Glomerular visceral epithelial cell (primary cell): ENCODE data around the gene ZDBF2.
"Not testable (repeated sequence)": the region's sequence is repeated elsewhere in the genome, so short reads cannot be mapped to it uniquely, and the experiment has no call there.

Experiments
- DNase-seq: peaks from one replicate; pipeline ENCODE4 v3.0.0-alpha.2; 2016; ENCODE audit errors: extremely low spot score

Gene ZDBF2

GRCh38 chr2:206323486-206323885 is 49.0 kb downstream of the ZDBF2 start:
- no peak for DNase-seq

- DNase-seq = no peak
Observed at GRCh38 chr2:206324869-206325268, 50.4 kb downstream of the ZDBF2 start.

- no peak for DNase-seq
Observed at GRCh38 chr2:206328974-206329373, 54.5 kb downstream of the ZDBF2 start.

GRCh38 chr2:206336861-206337260 is 62.4 kb downstream of the ZDBF2 start:
- DNase-seq = no peak

- DNase-seq = no peak
Observed at GRCh38 chr2:206337956-206338355, 63.5 kb downstream of the ZDBF2 start.

- no peak for DNase-seq
Observed at GRCh38 chr2:206341396-206341795, 66.9 kb downstream of the ZDBF2 start.

- no peak for DNase-seq
Observed at GRCh38 chr2:206343144-206343543, 68.7 kb downstream of the ZDBF2 start.

- no peak for DNase-seq
Observed at GRCh38 chr2:206343816-206344215, 69.4 kb downstream of the ZDBF2 start.

GRCh38 chr2:206345606-206346005 is 71.1 kb downstream of the ZDBF2 start:
- DNase-seq = no peak

GRCh38 chr2:206349375-206349774 is 74.9 kb downstream of the ZDBF2 start:
- no peak for DNase-seq

GRCh38 chr2:206352571-206352970 is 78.1 kb downstream of the ZDBF2 start:
- DNase-seq = no peak

GRCh38 chr2:206353685-206354084 is 79.2 kb downstream of the ZDBF2 start:
- no peak for DNase-seq

- DNase-seq = no peak
Observed at GRCh38 chr2:206354129-206354528, 79.7 kb downstream of the ZDBF2 start.

- not testable (repeated sequence) for DNase-seq
Observed at GRCh38 chr2:206356840-206357239, 82.4 kb downstream of the ZDBF2 start.

- DNase-seq = not testable (repeated sequence)
Observed at GRCh38 chr2:206360840-206361239, 86.4 kb downstream of the ZDBF2 start.

GRCh38 chr2:206361407-206362045 is 87.1 kb downstream of the ZDBF2 start:
- DNase-seq = no peak
